ENCODE data around the gene FAM53A.
A peak's percentile ranks its signal among the peaks of the same experiment; 100 is the strongest.

Gene FAM53A

DNA sequence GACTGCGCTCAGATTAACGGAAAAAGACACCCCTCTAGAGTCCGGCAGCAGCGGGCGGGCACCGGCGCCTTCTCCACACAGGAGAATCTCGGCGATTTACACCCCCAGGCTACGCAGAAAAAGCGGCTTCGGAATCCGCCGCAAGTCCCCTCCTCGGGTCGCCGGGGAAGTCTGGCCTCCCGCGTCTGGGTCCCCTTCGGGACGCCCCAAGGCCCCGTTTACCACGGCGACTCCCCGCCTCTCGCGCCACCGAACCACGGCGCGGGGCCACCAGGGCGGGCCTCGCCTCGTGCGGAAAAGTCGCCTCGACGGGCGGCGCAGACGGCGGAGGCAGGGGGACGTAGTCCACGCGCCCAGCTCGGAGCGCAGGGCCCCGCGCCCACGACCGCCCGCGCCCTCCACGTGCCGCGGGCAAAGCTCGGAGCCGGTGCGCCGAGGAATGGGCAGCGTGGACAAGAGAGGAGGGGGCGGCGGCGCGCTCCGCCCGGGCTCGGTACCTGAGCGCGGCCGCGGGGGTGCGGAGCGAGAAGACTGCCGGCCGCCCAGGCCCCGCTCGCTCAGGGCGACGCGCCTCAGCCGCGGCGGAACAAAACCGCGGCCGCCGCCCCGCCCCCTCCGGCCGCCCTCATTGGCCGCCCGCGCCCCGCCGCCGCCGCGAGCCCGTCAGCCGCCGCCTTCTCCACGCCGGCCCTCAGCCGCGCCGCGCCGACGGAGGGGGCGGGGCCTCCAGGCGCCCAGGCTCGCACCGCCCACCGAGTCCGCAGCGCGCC lies at the start of gene FAM53A:
FAM53A (minus strand) TSS at position 578 of the 770 bp plus-strand sequence. CDS start 15,572 bp downstream, outside the sequence.
- TF ChIP-seq, protein P1, sequence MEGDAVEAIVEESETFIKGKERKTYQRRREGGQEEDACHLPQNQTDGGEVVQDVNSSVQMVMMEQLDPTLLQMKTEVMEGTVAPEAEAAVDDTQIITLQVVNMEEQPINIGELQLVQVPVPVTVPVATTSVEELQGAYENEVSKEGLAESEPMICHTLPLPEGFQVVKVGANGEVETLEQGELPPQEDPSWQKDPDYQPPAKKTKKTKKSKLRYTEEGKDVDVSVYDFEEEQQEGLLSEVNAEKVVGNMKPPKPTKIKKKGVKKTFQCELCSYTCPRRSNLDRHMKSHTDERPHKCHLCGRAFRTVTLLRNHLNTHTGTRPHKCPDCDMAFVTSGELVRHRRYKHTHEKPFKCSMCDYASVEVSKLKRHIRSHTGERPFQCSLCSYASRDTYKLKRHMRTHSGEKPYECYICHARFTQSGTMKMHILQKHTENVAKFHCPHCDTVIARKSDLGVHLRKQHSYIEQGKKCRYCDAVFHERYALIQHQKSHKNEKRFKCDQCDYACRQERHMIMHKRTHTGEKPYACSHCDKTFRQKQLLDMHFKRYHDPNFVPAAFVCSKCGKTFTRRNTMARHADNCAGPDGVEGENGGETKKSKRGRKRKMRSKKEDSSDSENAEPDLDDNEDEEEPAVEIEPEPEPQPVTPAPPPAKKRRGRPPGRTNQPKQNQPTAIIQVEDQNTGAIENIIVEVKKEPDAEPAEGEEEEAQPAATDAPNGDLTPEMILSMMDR (IDR thresholded peaks at IDR 0.05), result no peak
- Mint-ChIP-seq H3K27ac (no peak within 1 kb of the TSS), H3K36me3 (ENCODE audit: low read depth) (peaks cover 6% of the 10 kb centered on the region), H3K9me3 (peaks cover 15% of the 10 kb centered on the region), H3K27me3 (ENCODE audit: low read depth, poor library complexity) (peaks cover 40% of the 10 kb centered on the region), H3K4me1 (peaks cover 11% of the 10 kb centered on the region), H3K4me3 (peak within 1 kb of the TSS; percentile 81)
- no peak for DNase-seq

DNA sequence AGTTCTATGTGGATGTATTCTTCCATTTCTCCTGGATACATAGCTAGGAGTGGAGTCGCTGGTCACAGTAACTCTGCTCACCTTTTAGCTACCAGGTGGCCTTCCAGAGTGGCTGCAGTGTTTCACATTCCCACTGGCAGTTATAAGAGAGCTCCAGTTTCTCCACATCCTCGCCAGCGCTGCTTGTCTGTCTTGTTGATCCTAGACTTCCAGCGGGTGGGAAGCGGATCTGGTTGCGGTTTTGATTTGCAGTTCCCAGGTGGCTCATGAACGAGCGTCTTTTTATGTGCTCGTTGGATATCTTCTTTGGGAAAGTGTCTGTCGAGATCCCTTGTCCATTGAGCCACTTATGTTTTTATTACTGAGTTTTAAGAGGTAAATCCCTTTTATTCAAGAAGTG lies 48.8 kb upstream of the FAM53A start:
- Mint-ChIP-seq H3K27me3 (ENCODE audit: low read depth, poor library complexity) (no peaks in the 10 kb centered on the region), H3K36me3 (ENCODE audit: low read depth) (peaks cover 83% of the 10 kb centered on the region), H3K4me3 (no peak overlapping the region)

DNA sequence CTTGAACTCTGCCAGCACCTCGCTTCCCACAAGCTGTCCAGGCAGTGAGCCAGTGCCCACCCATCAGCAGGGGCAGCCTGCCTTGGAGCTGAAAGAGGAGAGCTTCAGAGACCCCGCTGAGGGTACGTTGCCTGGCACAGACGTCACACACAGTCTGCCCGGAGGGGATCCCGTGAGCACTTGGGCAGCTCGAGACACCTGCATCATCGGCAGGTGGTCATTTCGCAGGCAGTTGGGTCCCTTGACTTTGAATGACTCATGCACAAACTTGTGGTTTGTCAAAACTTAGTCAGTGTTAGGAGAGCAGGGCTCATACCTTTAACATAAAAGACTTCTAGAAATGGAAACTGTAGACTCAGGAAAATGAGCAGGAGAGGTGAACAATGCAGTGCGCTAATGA lies 47.1 kb upstream of the FAM53A start:
- TF ChIP-seq, protein P1 (IDR thresholded peaks at IDR 0.05), result no peak
- Mint-ChIP-seq H3K4me1 (peaks cover 23% of the 10 kb centered on the region), H3K4me3 (no peak overlapping the region), H3K9me3 (no peaks in the 10 kb centered on the region), H3K36me3 (ENCODE audit: low read depth) (peaks cover 83% of the 10 kb centered on the region), H3K27ac (no peak overlapping the region), H3K27me3 (ENCODE audit: low read depth, poor library complexity) (no peaks in the 10 kb centered on the region)
- DNase-seq, result no peak

More for the DNA sequence above, 48.8 kb upstream of the FAM53A start:
- TF ChIP-seq, protein P1 (IDR thresholded peaks at IDR 0.05), result no peak
- H3K27ac Mint-ChIP-seq, result no peak overlapping the region
- H3K9me3 Mint-ChIP-seq, result peaks cover under 1% of the 10 kb centered on the region
- DNase-seq, result no peak
- peaks cover 17% of the 10 kb centered on the region for H3K4me1 Mint-ChIP-seq

DNA sequence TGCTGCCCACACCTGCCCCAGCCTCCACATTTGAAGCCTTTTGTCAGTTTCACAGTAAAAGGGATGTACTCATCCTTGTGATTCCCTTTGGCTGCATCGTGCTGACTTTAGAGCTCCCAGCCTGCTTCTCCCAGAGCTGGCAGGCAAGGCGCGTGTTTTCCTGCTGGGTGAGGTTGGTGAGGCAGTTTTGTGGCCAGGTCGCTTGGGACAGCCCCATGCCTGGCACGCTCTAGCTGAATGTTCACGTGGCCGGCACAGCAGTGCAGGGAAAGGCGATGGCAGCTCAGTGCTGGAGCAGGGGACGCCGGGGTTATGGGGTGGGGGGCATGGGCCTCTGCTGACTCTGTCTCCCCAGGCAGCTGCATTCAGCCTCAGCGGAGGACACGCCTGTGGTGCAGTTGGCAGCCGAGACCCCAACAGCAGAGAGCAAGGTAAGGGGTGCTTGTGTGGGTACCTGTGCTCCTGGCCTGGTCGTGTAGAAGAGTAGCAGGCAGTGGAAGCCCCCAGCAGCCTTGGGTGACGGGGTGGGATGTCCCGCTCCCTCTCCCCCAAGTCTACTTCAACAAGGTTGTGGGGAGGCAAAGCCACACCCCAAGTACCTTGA lies 46.5 kb upstream of the FAM53A start:
- DNase-seq, result no peak
- peaks cover 25% of the 10 kb centered on the region for H3K4me1 Mint-ChIP-seq
- TF ChIP-seq, protein P1 (IDR thresholded peaks at IDR 0.05), result no peak
- H3K27me3 Mint-ChIP-seq (ENCODE audit: low read depth, poor library complexity), result no peaks in the 10 kb centered on the region
- peaks cover 81% of the 10 kb centered on the region for H3K36me3 Mint-ChIP-seq (ENCODE audit: low read depth)
- H3K4me3 Mint-ChIP-seq, result no peak overlapping the region
- H3K9me3 Mint-ChIP-seq, result no peaks in the 10 kb centered on the region
- no peak overlapping the region for H3K27ac Mint-ChIP-seq

DNA sequence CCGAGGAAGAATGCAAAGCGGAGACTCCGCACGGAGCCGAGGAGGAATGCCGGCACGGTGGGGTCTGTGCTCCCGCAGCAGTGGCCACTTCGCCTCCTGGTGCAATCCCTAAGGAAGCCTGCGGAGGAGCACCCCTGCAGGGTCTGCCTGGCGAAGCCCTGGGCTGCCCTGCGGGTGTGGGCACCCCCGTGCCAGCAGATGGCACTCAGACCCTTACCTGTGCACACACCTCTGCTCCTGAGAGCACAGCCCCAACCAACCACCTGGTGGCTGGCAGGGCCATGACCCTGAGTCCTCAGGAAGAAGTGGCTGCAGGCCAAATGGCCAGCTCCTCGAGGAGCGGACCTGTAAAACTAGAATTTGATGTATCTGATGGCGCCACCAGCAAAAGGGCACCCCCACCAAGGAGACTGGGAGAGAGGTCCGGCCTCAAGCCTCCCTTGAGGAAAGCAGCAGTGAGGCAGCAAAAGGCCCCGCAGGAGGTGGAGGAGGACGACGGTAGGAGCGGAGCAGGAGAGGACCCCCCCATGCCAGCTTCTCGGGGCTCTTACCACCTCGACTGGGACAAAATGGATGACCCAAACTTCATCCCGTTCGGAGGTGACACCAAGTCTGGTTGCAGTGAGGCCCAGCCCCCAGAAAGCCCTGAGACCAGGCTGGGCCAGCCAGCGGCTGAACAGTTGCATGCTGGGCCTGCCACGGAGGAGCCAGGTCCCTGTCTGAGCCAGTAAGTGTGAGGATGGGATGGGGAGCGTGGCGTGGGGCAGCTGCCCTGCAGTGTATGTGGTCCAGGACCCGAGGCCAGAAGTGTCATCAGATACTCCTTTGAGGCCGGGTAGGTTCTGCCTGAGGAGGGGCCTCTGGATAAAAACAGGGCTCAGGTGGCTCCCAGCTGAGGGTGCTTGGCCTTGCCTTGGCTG lies 44.2 kb upstream of the FAM53A start:
- H3K36me3 Mint-ChIP-seq (ENCODE audit: low read depth), result peaks cover 69% of the 10 kb centered on the region
- TF ChIP-seq, protein P1 (IDR thresholded peaks at IDR 0.05), result no peak
- no peaks in the 10 kb centered on the region for H3K27me3 Mint-ChIP-seq (ENCODE audit: low read depth, poor library complexity)
- DNase-seq, result no peak
- peaks cover 32% of the 10 kb centered on the region for H3K4me1 Mint-ChIP-seq
- H3K27ac Mint-ChIP-seq, result no peak overlapping the region
- H3K9me3 Mint-ChIP-seq, result no peaks in the 10 kb centered on the region
- H3K4me3 Mint-ChIP-seq, result no peak overlapping the region

All from nephron progenitor cell (in vitro differentiated cells).